ENCODE data around the gene GALNT17. TPM values are rescaled to one million over a fixed set of nuclear protein-coding genes. Genes with fewer than 3 reads are reported as not detected.

Gene GALNT17
- total RNA-seq, 2 experiments from 2014 or later, result not detected

DNA sequence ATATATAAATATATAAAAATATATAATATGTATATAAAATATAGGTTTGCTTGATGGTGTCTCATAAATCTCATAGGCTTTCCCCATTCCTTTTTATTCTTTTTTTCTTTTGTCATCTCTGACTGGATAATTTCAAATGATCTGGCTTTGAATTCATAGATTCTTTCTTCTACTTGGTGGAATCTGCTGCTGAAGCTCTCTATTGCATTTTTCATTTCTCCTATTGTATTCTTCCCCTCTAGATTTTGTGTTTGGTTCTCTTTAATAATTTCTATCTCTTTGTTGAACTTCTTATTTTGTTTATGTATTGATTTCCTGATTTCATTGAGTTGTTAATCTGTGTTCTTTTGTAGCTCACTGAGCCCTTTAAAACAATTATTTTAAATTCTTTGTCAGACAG, 629.4 kb downstream of the GALNT17 start:
- CTCF ChIA-PET, result no interaction called here
- peaks cover 28% of the 10 kb centered on the region for H3K9me3 Mint-ChIP-seq (ENCODE audit: low read depth)
- H3K27ac Mint-ChIP-seq, result no peak overlapping the region
- no peaks in the 10 kb centered on the region for H3K36me3 Mint-ChIP-seq (ENCODE audit: low read depth)
- POLR2A ChIA-PET, result no interaction called here
- ATAC-seq, result no peak
- H3K4me1 Mint-ChIP-seq, result no peaks in the 10 kb centered on the region
- intact Hi-C loops (cut with DNase I, micrococcal nuclease), result no loop called here
- H3K4me3 Mint-ChIP-seq, result no peak overlapping the region
- H3K27me3 Mint-ChIP-seq, result peaks cover 4% of the 10 kb centered on the region
- DNase-seq, result no peak

Small RNA genes lying within 50 kb of the gene (microRNA-seq; reads per million reads assigned to microRNA genes)
- not detected for gene MIR3914-1 (ENCODE audit: borderline replicate concordance)
- not detected for gene MIR3914-2 (ENCODE audit: borderline replicate concordance)
